Mammary epithelial cell (primary cell): Measurements from ENCODE around the gene PYGB.

Experiments used
- EZH2 ChIP-seq: IDR thresholded peaks from 2 replicates; pipeline ENCODE4 v1.6.1; 2012; ENCODE audit warnings: low read length, inconsistent platforms, borderline replicate concordance
- TF ChIP-seq, protein P1 (sequence below), 2 donors: IDR thresholded peaks in 1 of 2; conservative IDR thresholded peaks in 1 of 2; 2 replicates each; pipeline ENCODE4 v1.5.1; 2011 to 2012; ENCODE audit warnings: inconsistent platforms in 2 of 2, low read length in 2 of 2, mild to moderate bottlenecking in 2 of 2, control low read depth in 1 of 2, low read depth in 1 of 2; ENCODE audit not compliant: insufficient read depth in 1 of 2; ENCODE audit errors: extremely low read depth in 1 of 2

GRCh38 chr20:25269057-25269832, 21.4 kb downstream of the PYGB start:
- TF ChIP-seq, protein P1, sequence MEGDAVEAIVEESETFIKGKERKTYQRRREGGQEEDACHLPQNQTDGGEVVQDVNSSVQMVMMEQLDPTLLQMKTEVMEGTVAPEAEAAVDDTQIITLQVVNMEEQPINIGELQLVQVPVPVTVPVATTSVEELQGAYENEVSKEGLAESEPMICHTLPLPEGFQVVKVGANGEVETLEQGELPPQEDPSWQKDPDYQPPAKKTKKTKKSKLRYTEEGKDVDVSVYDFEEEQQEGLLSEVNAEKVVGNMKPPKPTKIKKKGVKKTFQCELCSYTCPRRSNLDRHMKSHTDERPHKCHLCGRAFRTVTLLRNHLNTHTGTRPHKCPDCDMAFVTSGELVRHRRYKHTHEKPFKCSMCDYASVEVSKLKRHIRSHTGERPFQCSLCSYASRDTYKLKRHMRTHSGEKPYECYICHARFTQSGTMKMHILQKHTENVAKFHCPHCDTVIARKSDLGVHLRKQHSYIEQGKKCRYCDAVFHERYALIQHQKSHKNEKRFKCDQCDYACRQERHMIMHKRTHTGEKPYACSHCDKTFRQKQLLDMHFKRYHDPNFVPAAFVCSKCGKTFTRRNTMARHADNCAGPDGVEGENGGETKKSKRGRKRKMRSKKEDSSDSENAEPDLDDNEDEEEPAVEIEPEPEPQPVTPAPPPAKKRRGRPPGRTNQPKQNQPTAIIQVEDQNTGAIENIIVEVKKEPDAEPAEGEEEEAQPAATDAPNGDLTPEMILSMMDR (conservative IDR thresholded peaks at IDR 0.05 in 1 of 2, IDR thresholded peaks at IDR 0.05 in 1 of 2; ENCODE audit: extremely low read depth in 1 of 2, insufficient read depth in 1 of 2, low read depth in 1 of 2, low read length in 2 of 2), result no peak
- no peak for TF ChIP-seq EZH2
